Neural cell (in vitro differentiated cells): ENCODE measurements around the gene KCNMB2. TPM values are rescaled to one million over a fixed set of nuclear protein-coding genes. Genes with fewer than 3 reads are reported as not detected.

ENCODE experiments used
- H2AFZ ChIP-seq: fragments of 200-600, 300-800 bp; sonication (generic), shearing (Covaris generic); 2 replicates; pipeline ENCODE4 v1.6.0; 2014; ENCODE audit warnings: low read depth, mild to moderate bottlenecking, antibody characterized with exemption, low read length, moderate library complexity
- H3F3A ChIP-seq: fragments of 200-600 bp; shearing (Covaris generic); 2 replicates; pipeline ENCODE4 v1.6.1; 2016; ENCODE audit warnings: mild to moderate bottlenecking, moderate library complexity, mixed read lengths, antibody characterized with exemption, low read length; ENCODE audit not compliant: insufficient read depth, poor library complexity, severe bottlenecking
- H3K27ac ChIP-seq: fragments of 200-600, 300-800 bp; sonication (generic), shearing (Covaris generic); 2 replicates; pipeline ENCODE4 v1.5.1; 2014; ENCODE audit warnings: mild to moderate bottlenecking, low read length, moderate library complexity
- H3K27me3 ChIP-seq: fragments of 300-800, 200-600 bp; sonication (generic), shearing (Covaris generic); 2 replicates; pipeline ENCODE4 v1.6.0; 2014; ENCODE audit warnings: mild to moderate bottlenecking, low read depth, low read length, moderate library complexity; ENCODE audit not compliant: insufficient read depth
- H3K36me3 ChIP-seq: fragments of 300-800, 200-600 bp; sonication (generic), shearing (Covaris generic); 2 replicates; pipeline ENCODE4 v1.5.1; 2014; ENCODE audit warnings: mild to moderate bottlenecking, antibody characterized with exemption, low read length, moderate library complexity; ENCODE audit not compliant: insufficient read depth
- H3K4me2 ChIP-seq: fragments of 300-800, 200-600 bp; sonication (generic), shearing (Covaris generic); 2 replicates; pipeline ENCODE4 v1.6.0; 2014; ENCODE audit warnings: mild to moderate bottlenecking, low read length
- H3K4me3 ChIP-seq: fragments of 300-800, 200-600 bp; sonication (generic), shearing (Covaris generic); 2 replicates; pipeline ENCODE4 v1.5.1; 2014; ENCODE audit warnings: mild to moderate bottlenecking, low read length, moderate library complexity
- H3K79me2 ChIP-seq: fragments of 200-600 bp; shearing (Covaris generic); replicated peaks from 2 replicates; pipeline ENCODE4 v1.6.0; 2014; ENCODE audit warnings: mild to moderate bottlenecking, low read length, moderate library complexity; ENCODE audit not compliant: insufficient read depth
- H3K9ac ChIP-seq: fragments of 300-800, 200-600 bp; sonication (generic), shearing (Covaris generic); 2 replicates; pipeline ENCODE4 v1.6.1; 2016; ENCODE audit warnings: mild to moderate bottlenecking, low read length, mixed read lengths
- H3K9me2 ChIP-seq: fragments of 200-600 bp; shearing (Covaris generic); 2 replicates; pipeline ENCODE4 v1.6.1; 2016; ENCODE audit warnings: mild to moderate bottlenecking, low read length, mixed read lengths; ENCODE audit not compliant: insufficient read depth
- H3K9me3 ChIP-seq: fragments of 200-600, 300-800 bp; sonication (generic), shearing (Covaris generic); 2 replicates; pipeline ENCODE4 v1.6.1; 2016; ENCODE audit warnings: mild to moderate bottlenecking, mixed run types, low read length, moderate library complexity, mixed read lengths
- H4K20me1 ChIP-seq: fragments of 200-600 bp; shearing (Covaris generic); 2 replicates; pipeline ENCODE4 v1.6.1; 2016; ENCODE audit warnings: mild to moderate bottlenecking, mixed run types; ENCODE audit not compliant: insufficient read depth
- EP300 ChIP-seq: fragments of 450-650 bp; conservative IDR thresholded peaks from 2 replicates; pipeline ENCODE4 v1.6.1; 2014; ENCODE audit warnings: antibody characterized with exemption, mild to moderate bottlenecking, moderate library complexity; ENCODE audit not compliant: poor library complexity, severe bottlenecking
- EZH2 ChIP-seq: fragments of 200-600, 300-800 bp; shearing (Covaris generic), sonication (generic); IDR thresholded peaks from 2 replicates; pipeline ENCODE4 v1.6.1; 2014; ENCODE audit warnings: antibody characterized with exemption, low read length, borderline replicate concordance, mild to moderate bottlenecking; ENCODE audit not compliant: insufficient read depth, poor library complexity, severe bottlenecking
- MXI1 ChIP-seq: fragments of 450-650 bp; conservative IDR thresholded peaks from 2 replicates; pipeline ENCODE4 v1.6.1; 2014; ENCODE audit warnings: antibody characterized with exemption, mild to moderate bottlenecking; ENCODE audit not compliant: poor library complexity, severe bottlenecking
- POLR2AphosphoS5 ChIP-seq: IDR thresholded peaks from 2 replicates; pipeline ENCODE4 v1.6.1; 2012
- RAD21 ChIP-seq: fragments of 450-650 bp; conservative IDR thresholded peaks from 2 replicates; pipeline ENCODE4 v1.6.1; 2014; ENCODE audit warnings: antibody characterized with exemption, mild to moderate bottlenecking, moderate library complexity
- REST ChIP-seq: IDR thresholded peaks from 2 replicates; pipeline ENCODE4 v1.6.1; 2012; ENCODE audit warnings: borderline replicate concordance
- SMC3 ChIP-seq: fragments of 450-650 bp; conservative IDR thresholded peaks from 2 replicates; pipeline ENCODE4 v1.6.1; 2014; ENCODE audit warnings: antibody characterized with exemption, mild to moderate bottlenecking, moderate library complexity; ENCODE audit not compliant: poor library complexity
- TAF1 ChIP-seq: IDR thresholded peaks from 2 replicates; pipeline ENCODE4 v1.6.1; 2012; ENCODE audit warnings: low read depth
- polyA plus RNA-seq: library from polyadenylated mRNA; depleted of rRNA; stranded (reverse); fragments of >200 nt; gene quantifications from 2 replicates; pipeline ENCODE4 v1.2.3, GENCODE V29; 2014
- TF ChIP-seq, protein P1 (sequence below): fragments of 450-650 bp; IDR thresholded peaks from 2 replicates; pipeline ENCODE4 v1.5.1; 2014; ENCODE audit warnings: antibody characterized with exemption, mild to moderate bottlenecking, moderate library complexity; ENCODE audit not compliant: poor library complexity, severe bottlenecking

Gene KCNMB2
- polyA plus RNA-seq, 1 donor from 2014 or later: 0.93 TPM

GRCh38 chr3:178840586-178840985, 304.4 kb downstream of the KCNMB2 start:
- H3K9me3 ChIP-seq: no peaks in the 10 kb centered on the region
- H3K27me3 ChIP-seq: no peaks in the 10 kb centered on the region
- no peaks in the 10 kb centered on the region for H3K79me2 ChIP-seq
- no peaks in the 10 kb centered on the region for H3F3A ChIP-seq
- no peak overlapping the region for H3K4me3 ChIP-seq
- no peaks in the 10 kb centered on the region for H4K20me1 ChIP-seq
- H3K4me2 ChIP-seq: no peak overlapping the region
- no peaks in the 10 kb centered on the region for H3K36me3 ChIP-seq
- H2AFZ ChIP-seq: no peak overlapping the region
- H3K9ac ChIP-seq: no peak overlapping the region
- TF ChIP-seq EZH2: no peak
- TF ChIP-seq REST: no peak
- TF ChIP-seq RAD21: no peak
- no peak for TF ChIP-seq POLR2AphosphoS5
- no peak for TF ChIP-seq MXI1
- no peak for TF ChIP-seq EP300
- no peak for TF ChIP-seq TAF1
- TF ChIP-seq, protein P1, sequence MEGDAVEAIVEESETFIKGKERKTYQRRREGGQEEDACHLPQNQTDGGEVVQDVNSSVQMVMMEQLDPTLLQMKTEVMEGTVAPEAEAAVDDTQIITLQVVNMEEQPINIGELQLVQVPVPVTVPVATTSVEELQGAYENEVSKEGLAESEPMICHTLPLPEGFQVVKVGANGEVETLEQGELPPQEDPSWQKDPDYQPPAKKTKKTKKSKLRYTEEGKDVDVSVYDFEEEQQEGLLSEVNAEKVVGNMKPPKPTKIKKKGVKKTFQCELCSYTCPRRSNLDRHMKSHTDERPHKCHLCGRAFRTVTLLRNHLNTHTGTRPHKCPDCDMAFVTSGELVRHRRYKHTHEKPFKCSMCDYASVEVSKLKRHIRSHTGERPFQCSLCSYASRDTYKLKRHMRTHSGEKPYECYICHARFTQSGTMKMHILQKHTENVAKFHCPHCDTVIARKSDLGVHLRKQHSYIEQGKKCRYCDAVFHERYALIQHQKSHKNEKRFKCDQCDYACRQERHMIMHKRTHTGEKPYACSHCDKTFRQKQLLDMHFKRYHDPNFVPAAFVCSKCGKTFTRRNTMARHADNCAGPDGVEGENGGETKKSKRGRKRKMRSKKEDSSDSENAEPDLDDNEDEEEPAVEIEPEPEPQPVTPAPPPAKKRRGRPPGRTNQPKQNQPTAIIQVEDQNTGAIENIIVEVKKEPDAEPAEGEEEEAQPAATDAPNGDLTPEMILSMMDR: no peak
- no peak for TF ChIP-seq SMC3
- H3K9me2 ChIP-seq: no peaks in the 10 kb centered on the region
- H3K27ac ChIP-seq: no peak overlapping the region

GRCh38 chr3:178841011-178841410, 304.8 kb downstream of the KCNMB2 start:
- Histone ChIP-seq H3K27ac (no peak overlapping the region), H3K9me2 (no peaks in the 10 kb centered on the region), H4K20me1 (no peaks in the 10 kb centered on the region), H3K4me3 (no peak overlapping the region), H2AFZ (no peak overlapping the region), H3K9ac (no peak overlapping the region), H3K36me3 (no peaks in the 10 kb centered on the region), H3K27me3 (no peaks in the 10 kb centered on the region), H3F3A (no peaks in the 10 kb centered on the region), H3K79me2 (no peaks in the 10 kb centered on the region), H3K9me3 (no peaks in the 10 kb centered on the region), H3K4me2 (no peak overlapping the region)
- TF ChIP-seq EP300 (no peak), EZH2 (no peak), RAD21 (no peak)

DNA sequence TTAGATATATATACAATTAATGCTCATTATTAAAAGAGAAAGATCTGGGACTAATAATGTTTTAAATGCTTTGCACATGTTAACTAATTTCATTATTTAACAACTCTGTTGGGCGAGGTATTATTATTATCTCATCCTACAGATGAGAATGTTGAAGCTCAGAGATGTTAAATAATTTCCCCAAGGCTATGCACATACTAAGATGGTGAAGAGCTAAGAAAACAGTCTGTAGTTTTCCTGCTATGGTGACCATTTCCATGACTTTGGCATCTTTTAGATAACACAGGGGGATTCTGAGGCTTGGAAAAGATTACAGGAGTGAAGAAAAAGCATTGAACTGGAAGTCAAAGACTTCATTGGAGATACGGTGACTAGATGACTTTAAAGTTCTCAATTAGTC, 308.7 kb downstream of the KCNMB2 start:
- H2AFZ ChIP-seq: no peak overlapping the region
- H4K20me1 ChIP-seq: no peaks in the 10 kb centered on the region
- TF ChIP-seq EZH2: no peak
- no peak for TF ChIP-seq EP300
- TF ChIP-seq REST: no peak
- TF ChIP-seq RAD21: no peak
- no peak for TF ChIP-seq TAF1
- TF ChIP-seq, protein P1: no peak
- no peak for TF ChIP-seq POLR2AphosphoS5
- no peak for TF ChIP-seq SMC3
- TF ChIP-seq MXI1: no peak
- H3K9me3 ChIP-seq: no peaks in the 10 kb centered on the region
- no peak overlapping the region for H3K9ac ChIP-seq
- no peak overlapping the region for H3K4me2 ChIP-seq
- H3K27me3 ChIP-seq: no peaks in the 10 kb centered on the region
- no peaks in the 10 kb centered on the region for H3K79me2 ChIP-seq
- no peak overlapping the region for H3K4me3 ChIP-seq
- H3K9me2 ChIP-seq: no peaks in the 10 kb centered on the region
- no peaks in the 10 kb centered on the region for H3K36me3 ChIP-seq
- no peaks in the 10 kb centered on the region for H3F3A ChIP-seq
- H3K27ac ChIP-seq: no peak overlapping the region
